ENCODE data around the gene KLC3.
"Not testable (repeated sequence)": the region's sequence is repeated elsewhere in the genome, so short reads cannot be mapped to it uniquely, and the experiment has no call there.

The KLC3 gene

DNA sequence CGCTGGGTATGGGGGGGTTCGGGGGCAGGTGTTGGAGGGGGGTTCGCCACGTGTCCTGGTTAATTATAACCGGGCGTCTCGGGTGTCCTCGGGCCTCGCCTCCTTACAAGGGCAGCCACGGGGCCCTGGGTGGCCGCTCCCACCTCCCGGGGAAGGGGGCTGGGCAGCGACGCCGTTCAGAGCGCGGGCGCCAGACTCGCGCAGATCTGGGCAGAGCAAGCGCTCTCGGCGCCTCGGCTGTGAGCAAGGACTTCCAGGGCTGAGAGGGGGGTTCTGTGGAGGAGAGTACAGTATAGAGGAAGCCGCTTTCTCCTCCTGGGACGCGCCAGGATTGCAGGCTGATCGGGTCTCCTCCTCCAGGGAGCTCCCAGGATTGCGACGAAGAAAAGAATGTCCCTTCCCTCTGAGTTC is 16.9 kb upstream of the KLC3 start:
- Histone ChIP-seq H3K36me3 (no peaks in the 10 kb centered on the region), H3K4me3 (peak overlapping the region in 1 of 2 donors; percentile 17), H3K9me3 (no peaks in the 10 kb centered on the region), H3K27me3 (peaks cover 0 to 47% of the 10 kb centered on the region in 2 donors), H3K4me1 (peaks cover 0 to 17% (median 10%) of the 10 kb centered on the region in 4 donors), H3K27ac (no peak overlapping the region)
- no peak for DNase-seq
- intact Hi-C loops (cut with DNase I; ENCODE audit: low total_unique reads): no loop called here
- TF ChIP-seq, protein P1, sequence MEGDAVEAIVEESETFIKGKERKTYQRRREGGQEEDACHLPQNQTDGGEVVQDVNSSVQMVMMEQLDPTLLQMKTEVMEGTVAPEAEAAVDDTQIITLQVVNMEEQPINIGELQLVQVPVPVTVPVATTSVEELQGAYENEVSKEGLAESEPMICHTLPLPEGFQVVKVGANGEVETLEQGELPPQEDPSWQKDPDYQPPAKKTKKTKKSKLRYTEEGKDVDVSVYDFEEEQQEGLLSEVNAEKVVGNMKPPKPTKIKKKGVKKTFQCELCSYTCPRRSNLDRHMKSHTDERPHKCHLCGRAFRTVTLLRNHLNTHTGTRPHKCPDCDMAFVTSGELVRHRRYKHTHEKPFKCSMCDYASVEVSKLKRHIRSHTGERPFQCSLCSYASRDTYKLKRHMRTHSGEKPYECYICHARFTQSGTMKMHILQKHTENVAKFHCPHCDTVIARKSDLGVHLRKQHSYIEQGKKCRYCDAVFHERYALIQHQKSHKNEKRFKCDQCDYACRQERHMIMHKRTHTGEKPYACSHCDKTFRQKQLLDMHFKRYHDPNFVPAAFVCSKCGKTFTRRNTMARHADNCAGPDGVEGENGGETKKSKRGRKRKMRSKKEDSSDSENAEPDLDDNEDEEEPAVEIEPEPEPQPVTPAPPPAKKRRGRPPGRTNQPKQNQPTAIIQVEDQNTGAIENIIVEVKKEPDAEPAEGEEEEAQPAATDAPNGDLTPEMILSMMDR (IDR thresholded peaks at IDR 0.05): no peak

DNA sequence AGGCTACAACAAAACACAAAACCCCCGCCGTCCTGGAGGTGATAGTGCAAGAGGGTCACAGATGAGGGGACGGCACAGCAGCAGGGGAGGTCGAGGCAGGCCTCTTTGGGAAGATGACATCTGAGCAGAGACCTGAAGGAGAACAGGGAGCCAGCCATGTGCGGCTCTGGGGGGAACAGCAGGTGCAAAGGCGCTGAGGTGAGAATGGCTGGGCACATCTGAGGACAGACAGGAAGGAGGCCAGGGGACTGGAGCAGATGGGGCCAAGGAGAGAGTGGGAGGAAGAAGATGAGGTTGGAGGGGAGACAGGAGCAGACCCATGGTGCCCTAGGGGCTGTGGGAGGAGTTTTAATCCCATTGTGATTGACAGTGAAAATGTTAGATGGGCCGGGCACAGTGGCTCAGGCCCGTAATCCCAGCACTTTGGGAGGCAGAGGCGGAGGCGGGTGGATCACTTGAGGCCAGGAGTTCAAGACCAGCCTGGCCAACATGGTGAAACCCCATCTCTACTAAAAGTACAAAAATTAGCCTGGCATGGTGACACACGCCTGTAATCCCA is 16.1 kb upstream of the KLC3 start:
- no peak overlapping the region for H3K27ac ChIP-seq
- intact Hi-C loops (cut with DNase I; ENCODE audit: low total_unique reads): no loop called here

DNA sequence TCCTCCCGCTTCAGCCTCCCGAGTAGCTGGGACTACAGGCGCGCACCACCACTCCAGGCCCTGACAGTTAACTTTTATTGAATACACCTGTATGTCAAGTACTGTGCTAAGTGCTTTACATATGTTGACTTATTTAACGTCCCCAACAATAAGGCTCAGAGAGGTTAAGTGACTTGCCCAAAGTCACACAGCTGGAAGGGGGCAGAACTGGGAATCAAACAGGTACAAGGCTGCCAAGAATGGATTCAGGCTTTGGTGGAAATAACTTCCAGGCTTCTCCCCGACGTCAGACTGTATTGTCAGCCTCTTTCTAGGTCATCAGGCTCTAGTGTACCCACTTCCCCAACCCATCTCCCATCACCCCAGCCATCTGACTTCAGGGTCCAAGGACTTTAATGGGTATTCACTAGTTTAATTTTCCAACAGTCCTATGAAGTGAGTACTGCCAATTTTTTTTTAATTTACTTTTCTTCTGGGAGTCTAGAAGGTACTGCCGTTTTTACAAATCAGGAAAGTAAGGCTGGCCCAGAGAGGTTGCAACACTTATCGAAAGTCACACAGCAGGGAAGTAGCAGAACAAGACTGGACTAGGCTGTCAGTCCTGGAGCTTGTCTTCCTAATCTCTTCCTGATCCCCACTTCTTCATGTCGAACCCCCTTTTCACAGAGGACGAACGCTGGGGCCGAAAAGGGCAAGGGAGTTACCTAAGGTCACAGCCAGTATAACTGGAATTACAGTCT is 13.0 kb upstream of the KLC3 start:
- Histone ChIP-seq H3K27me3 (peaks cover 0 to 29% of the 10 kb centered on the region in 2 donors), H3K4me1 (peaks cover 0 to 17% (median 10%) of the 10 kb centered on the region in 4 donors), H3K9me3 (no peaks in the 10 kb centered on the region), H3K4me3 (no peak overlapping the region), H3K36me3 (no peaks in the 10 kb centered on the region), H3K27ac (no peak overlapping the region)
- TF ChIP-seq, protein P1 (IDR thresholded peaks at IDR 0.05): no peak
- DNase-seq: no peak
- intact Hi-C loops (cut with DNase I; ENCODE audit: low total_unique reads): no loop called here

More for the DNA sequence above, 16.1 kb upstream of the KLC3 start:
- TF ChIP-seq, protein P1 (IDR thresholded peaks at IDR 0.05): no peak
- no peak for DNase-seq
- Histone ChIP-seq H3K36me3 (no peaks in the 10 kb centered on the region), H3K4me1 (peaks cover 0 to 17% (median 10%) of the 10 kb centered on the region in 4 donors), H3K27me3 (peaks cover 0 to 41% of the 10 kb centered on the region in 2 donors), H3K4me3 (no peak overlapping the region), H3K9me3 (no peaks in the 10 kb centered on the region)

DNA sequence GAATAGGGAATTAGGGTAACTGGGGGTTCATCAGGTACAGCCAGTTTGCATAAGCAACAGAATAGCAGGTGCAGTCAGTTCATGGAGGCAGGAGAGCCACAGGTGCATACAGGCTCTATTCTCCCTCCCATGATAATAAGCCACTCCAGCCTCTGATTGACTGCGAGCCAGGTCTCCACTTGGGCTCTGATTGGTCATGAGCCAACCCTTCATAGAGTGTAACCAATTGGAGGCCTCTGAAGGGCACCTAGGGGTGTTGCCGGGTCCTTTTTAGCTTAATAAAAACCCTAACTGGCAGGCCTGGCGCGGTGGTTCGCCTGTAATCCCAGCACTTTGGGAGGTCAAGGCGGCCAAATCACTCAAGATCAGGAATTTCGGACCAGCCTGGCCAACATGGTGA is 9.1 kb upstream of the KLC3 start:
- H3K4me1 ChIP-seq: peaks cover 0 to 1% (median 0%) of the 10 kb centered on the region in 4 donors
- intact Hi-C loops (cut with DNase I; ENCODE audit: low total_unique reads): no loop called here
- H3K4me3 ChIP-seq: no peak overlapping the region
- TF ChIP-seq, protein P1 (IDR thresholded peaks at IDR 0.05): no peak
- H3K36me3 ChIP-seq: no peaks in the 10 kb centered on the region
- DNase-seq: no peak
- no peak overlapping the region for H3K27ac ChIP-seq
- H3K27me3 ChIP-seq: peaks cover 0 to 10% of the 10 kb centered on the region in 2 donors
- H3K9me3 ChIP-seq: no peaks in the 10 kb centered on the region

DNA sequence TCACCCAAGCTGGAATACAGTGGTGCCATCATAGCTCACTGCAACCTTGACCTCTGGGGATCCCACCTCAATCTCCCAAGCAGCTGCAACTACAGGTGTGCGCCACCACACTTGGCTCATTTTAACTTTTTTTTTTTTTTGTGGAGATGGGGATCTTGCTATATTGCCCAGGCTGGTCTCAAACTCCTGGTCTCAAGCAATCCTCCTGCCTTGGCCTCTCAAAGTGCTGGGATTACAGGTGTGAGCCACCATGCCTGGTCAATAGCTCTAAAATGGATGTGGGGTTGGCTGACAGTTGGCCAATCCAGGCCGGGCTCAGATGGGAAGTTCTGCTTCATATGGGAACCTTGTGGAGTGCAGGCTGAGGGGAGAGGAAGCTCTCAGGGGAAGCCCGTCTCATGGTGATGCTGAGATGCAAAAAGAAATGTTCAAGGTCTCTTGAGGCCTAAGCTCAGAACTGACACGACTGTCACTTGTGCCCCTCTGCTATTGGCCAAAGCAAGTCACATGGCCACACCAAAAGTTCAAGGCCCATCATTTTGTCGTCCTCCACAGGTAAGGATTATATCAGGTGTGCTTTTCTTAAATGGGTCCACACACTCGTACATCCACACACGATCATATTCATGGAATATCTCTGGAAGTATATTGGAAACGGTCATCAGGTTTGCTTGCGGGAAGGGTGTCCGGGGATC is 6.8 kb upstream of the KLC3 start:
- Histone ChIP-seq H3K27me3 (peaks cover 0 to 24% of the 10 kb centered on the region in 2 donors), H3K4me3 (no peak overlapping the region), H3K27ac (no peak overlapping the region), H3K4me1 (peaks cover 0 to 5% (median 1%) of the 10 kb centered on the region in 4 donors), H3K9me3 (no peaks in the 10 kb centered on the region), H3K36me3 (no peaks in the 10 kb centered on the region)
- no peak for DNase-seq
- TF ChIP-seq, protein P1 (IDR thresholded peaks at IDR 0.05): no peak
- intact Hi-C loops (cut with DNase I; ENCODE audit: low total_unique reads): no loop called here

DNA sequence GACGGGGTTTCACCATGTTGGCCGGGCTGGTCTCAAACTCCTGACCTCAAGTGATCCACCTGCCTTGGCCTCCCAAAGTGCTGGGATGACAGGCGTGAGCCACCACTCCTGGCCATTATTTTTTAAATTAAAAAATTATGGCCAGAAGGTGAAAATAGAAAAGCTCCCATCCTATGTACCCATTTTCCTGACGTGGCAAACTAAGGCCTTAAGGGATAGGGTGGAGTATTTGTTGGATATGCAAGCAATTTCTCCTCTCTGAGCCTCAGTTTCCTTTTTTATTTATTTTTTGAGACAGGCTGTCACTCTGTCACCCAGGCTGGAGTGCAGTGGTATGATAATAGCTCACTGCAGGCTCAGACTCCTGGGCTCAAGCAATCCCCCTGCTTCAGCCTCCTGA is 5.7 kb upstream of the KLC3 start:
- peaks cover 0 to 35% of the 10 kb centered on the region in 2 donors for H3K27me3 ChIP-seq
- H3K9me3 ChIP-seq; intact Hi-C loops (cut with DNase I; ENCODE audit: low total_unique reads); H3K4me1 ChIP-seq; H3K4me3 ChIP-seq; H3K27ac ChIP-seq; DNase-seq; H3K36me3 ChIP-seq: not testable (repeated sequence)
